NCI-H1105 treated with DMSO at 0.1 percent for 48 hours (cell line): Measurements from ENCODE around the gene ADAM10.
"Not testable (repeated sequence)": the region's sequence is repeated elsewhere in the genome, so short reads cannot be mapped to it uniquely, and the experiment has no call there.

Experiments used
- DNase-seq: peaks from one replicate; lab custom pipeline; 2025; lab: John Stamatoyannopoulos, UW

The ADAM10 gene

GRCh38 chr15:58749532-58750337, at the start of gene ADAM10:
TSS of gene ADAM10 (minus strand) at chr15:58749707. CDS start at chr15:58749534, 173 bp downstream.
- DNase-seq = peak; percentile 99

- DNase-seq = no peak
Observed at GRCh38 chr15:58797505-58797904, 48.0 kb upstream of the ADAM10 start.

- DNase-seq = no peak
Observed at GRCh38 chr15:58795825-58796224, 46.3 kb upstream of the ADAM10 start.

- no peak for DNase-seq
Observed at GRCh38 chr15:58793862-58794261, 44.4 kb upstream of the ADAM10 start.

GRCh38 chr15:58788056-58788710, 38.7 kb upstream of the ADAM10 start:
- DNase-seq = no peak

- DNase-seq = no peak
Observed at GRCh38 chr15:58785355-58785754, 35.8 kb upstream of the ADAM10 start.

- no peak for DNase-seq
Observed at GRCh38 chr15:58779554-58779953, 30.0 kb upstream of the ADAM10 start.

- DNase-seq = no peak
Observed at GRCh38 chr15:58777107-58777506, 27.6 kb upstream of the ADAM10 start.

- no peak for DNase-seq
Observed at GRCh38 chr15:58775402-58775801, 25.9 kb upstream of the ADAM10 start.

GRCh38 chr15:58773024-58773423, 23.5 kb upstream of the ADAM10 start:
- DNase-seq = no peak

- peak; percentile 57 for DNase-seq
Observed at GRCh38 chr15:58771621-58772250, 22.2 kb upstream of the ADAM10 start.

- DNase-seq = peak; percentile 100
Observed at GRCh38 chr15:58770857-58771620, 21.5 kb upstream of the ADAM10 start, which contains the start of gene MINDY2. TSS of gene MINDY2 (plus strand) at chr15:58771302. CDS start at chr15:58771396, 94 bp downstream.

GRCh38 chr15:58770519-58770856, 21.0 kb upstream of the ADAM10 start:
- DNase-seq = peak; percentile 83

GRCh38 chr15:58768601-58769004, 19.1 kb upstream of the ADAM10 start:
- DNase-seq = not testable (repeated sequence)

GRCh38 chr15:58766290-58766689, 16.8 kb upstream of the ADAM10 start:
- no peak for DNase-seq

- DNase-seq = no peak
Observed at GRCh38 chr15:58764468-58764867, 15.0 kb upstream of the ADAM10 start.

GRCh38 chr15:58762731-58763130, 13.2 kb upstream of the ADAM10 start:
- peak; percentile 47 for DNase-seq

- no peak for DNase-seq
Observed at GRCh38 chr15:58762285-58762684, 12.8 kb upstream of the ADAM10 start.

GRCh38 chr15:58761010-58761388, 11.5 kb upstream of the ADAM10 start:
- no peak for DNase-seq

GRCh38 chr15:58760385-58761009, 11.0 kb upstream of the ADAM10 start:
- DNase-seq = no peak

GRCh38 chr15:58758141-58758540, 8.6 kb upstream of the ADAM10 start:
- no peak for DNase-seq

GRCh38 chr15:58755956-58756355, 6.4 kb upstream of the ADAM10 start:
- DNase-seq = no peak
